Esophagus squamous epithelium (tissue), 4 donors: Measurements from ENCODE around the gene CCNDBP1.

Experiments used
- CTCF ChIP-seq, 6 experiments: fragments of 450-650 bp in 4 of 6; fragments of 200-600 bp in 2 of 6; sonication (generic) in 2 of 6; IDR thresholded peaks; one replicate each; pipeline ENCODE4 v1.5.1; 2016 to 2019; ENCODE audit warnings: antibody characterized with exemption in 6 of 6, mild to moderate bottlenecking in 4 of 6, moderate library complexity in 4 of 6
- POLR2A ChIP-seq, 4 donors: fragments of 450-650 bp; IDR thresholded peaks; one replicate each; pipeline ENCODE4 v1.6.1; 2017; ENCODE audit warnings: antibody characterized with exemption in 4 of 4, mild to moderate bottlenecking in 4 of 4, moderate library complexity in 3 of 4

DNA sequence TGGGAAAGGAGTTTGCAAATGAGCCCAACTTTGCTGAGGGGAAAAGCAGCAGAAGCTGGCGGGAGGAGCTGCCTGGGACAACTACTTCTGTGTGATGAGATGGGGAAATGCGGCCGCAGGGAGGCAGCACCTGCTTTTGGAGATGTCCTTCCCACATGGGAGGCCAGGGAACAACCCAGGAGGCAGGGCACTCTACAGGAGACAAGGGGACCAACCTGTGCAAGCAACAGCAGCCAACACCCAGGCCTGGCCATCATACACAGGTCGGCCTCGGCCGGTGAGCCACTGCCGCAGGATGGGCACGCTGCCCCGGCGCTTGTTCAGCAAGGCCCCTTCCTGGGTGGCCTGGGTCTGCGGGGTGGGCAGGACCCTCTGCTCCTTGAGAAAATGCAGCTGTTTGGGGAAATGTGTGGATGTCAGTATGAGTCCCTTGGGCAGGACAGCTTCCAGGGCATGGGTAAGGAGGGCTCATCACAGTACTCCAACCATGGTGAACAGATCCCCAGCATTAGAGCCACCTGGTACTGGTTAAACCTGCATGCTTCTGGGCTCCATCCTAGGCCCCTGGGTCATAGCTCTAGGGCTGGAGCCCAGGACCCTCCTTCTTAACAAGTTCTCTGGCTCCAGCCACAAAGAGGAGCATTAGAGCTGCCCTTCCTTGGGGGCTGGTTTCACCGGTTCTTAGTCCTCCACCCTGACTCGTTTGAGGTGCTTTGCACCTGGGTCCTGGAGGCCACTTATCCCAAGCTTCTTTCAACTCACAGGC lies 24.0 kb downstream of the CCNDBP1 start:
- peak in 1 of 6 experiments; percentile 16 for TF ChIP-seq CTCF (IDR thresholded peaks at IDR 0.05)
- no peak for TF ChIP-seq POLR2A (IDR thresholded peaks at IDR 0.05)
